Suprapubic skin (tissue), 4 donors: ENCODE data around the gene DNTT.

Source experiments
- CTCF ChIP-seq, 2 donors: fragments of 200-600 bp in 1 of 2; fragments of 450-650 bp in 1 of 2; sonication (generic) in 1 of 2; IDR thresholded peaks; one replicate each; pipeline ENCODE4 v1.5.1; 2016 to 2019; ENCODE audit warnings: antibody characterized with exemption in 2 of 2, mild to moderate bottlenecking in 1 of 2, moderate library complexity in 1 of 2
- EP300 ChIP-seq: sonication (generic); formaldehyde crosslinking; IDR thresholded peaks from one replicate; pipeline ENCODE4 v1.6.1; 2017; ENCODE audit warnings: antibody characterized with exemption
- POLR2A ChIP-seq, 2 donors: fragments of 450-650 bp; IDR thresholded peaks; one replicate each; pipeline ENCODE4 v1.6.1; 2017; ENCODE audit warnings: antibody characterized with exemption in 2 of 2, mild to moderate bottlenecking in 2 of 2, moderate library complexity in 2 of 2
- POLR2AphosphoS5 ChIP-seq, 3 donors: sonication (generic); formaldehyde crosslinking; IDR thresholded peaks; one replicate each; pipeline ENCODE4 v1.6.1; 2017; ENCODE audit warnings: antibody characterized with exemption in 3 of 3

- TF ChIP-seq POLR2AphosphoS5 (IDR thresholded peaks at IDR 0.05) (no peak), CTCF (IDR thresholded peaks at IDR 0.05) (no peak), EP300 (no peak), POLR2A (IDR thresholded peaks at IDR 0.05) (no peak)
Measured at GRCh38 chr10:96290368-96291133, 13.7 kb upstream of the DNTT start.
